Measurements from ENCODE around the gene NPTN. TPM values are rescaled to one million over a fixed set of nuclear protein-coding genes. Genes with fewer than 3 reads are reported as not detected.
"Not testable (repeated sequence)": the region's sequence is repeated elsewhere in the genome, so short reads cannot be mapped to it uniquely, and the experiment has no call there.

Gene NPTN
- total RNA-seq, 1 donor from 2014 or later: 256 TPM

DNA sequence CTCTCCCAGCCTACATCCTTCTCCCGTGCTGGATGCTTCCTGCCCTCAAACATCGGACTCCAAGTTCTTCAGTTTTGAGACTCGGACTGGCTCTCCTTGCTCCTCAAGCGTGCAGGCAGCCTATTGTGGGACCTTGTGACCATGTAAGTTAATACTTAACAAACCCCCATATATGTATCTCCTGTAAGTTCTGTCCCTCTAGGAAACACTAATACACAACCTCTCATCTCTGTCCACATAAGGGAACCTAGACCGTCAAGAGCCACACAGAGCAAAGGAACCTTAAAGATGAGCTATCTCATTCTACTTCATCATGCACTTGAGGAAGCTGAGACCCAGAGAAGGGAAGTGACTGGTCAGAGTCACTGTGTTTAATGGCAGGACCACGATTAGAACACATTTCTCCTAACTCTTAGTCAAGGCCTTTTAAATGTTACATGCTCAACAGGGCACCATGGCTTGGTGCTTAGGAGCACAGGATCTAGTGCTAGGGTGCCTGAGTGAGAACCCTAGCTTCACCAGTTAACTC lies 50.3 kb downstream of the NPTN start:
- H3K27ac Mint-ChIP-seq (ENCODE audit: unreplicated experiment): no peak overlapping the region
- H3K4me3 Mint-ChIP-seq (ENCODE audit: unreplicated experiment): no peak overlapping the region
- H3K27me3 Mint-ChIP-seq (ENCODE audit: low read depth): no peaks in the 10 kb centered on the region

DNA sequence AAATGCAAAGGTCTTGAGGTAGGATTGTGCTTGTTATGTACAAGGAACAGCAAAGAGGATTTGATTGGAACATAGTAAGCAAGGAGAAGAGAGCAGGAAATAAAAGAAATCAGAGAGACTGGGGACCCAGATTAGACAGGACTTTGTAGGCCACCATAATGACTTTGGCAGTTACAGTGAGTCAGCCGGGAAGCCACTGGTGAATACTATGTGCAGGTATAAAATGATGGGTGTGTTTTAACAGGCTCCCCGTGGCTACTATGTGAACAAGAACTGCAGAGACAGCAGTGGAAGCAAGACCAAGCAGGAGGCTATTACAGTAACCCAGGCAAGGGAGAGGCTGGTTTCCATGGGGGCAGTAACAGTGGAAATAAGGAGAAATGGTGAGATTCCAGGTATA lies 55.2 kb downstream of the NPTN start:
- H3K9me3 Mint-ChIP-seq (ENCODE audit: low read depth): no peaks in the 10 kb centered on the region
- H3K4me3 Mint-ChIP-seq (ENCODE audit: unreplicated experiment): no peak overlapping the region
- TF ChIP-seq, protein P1, sequence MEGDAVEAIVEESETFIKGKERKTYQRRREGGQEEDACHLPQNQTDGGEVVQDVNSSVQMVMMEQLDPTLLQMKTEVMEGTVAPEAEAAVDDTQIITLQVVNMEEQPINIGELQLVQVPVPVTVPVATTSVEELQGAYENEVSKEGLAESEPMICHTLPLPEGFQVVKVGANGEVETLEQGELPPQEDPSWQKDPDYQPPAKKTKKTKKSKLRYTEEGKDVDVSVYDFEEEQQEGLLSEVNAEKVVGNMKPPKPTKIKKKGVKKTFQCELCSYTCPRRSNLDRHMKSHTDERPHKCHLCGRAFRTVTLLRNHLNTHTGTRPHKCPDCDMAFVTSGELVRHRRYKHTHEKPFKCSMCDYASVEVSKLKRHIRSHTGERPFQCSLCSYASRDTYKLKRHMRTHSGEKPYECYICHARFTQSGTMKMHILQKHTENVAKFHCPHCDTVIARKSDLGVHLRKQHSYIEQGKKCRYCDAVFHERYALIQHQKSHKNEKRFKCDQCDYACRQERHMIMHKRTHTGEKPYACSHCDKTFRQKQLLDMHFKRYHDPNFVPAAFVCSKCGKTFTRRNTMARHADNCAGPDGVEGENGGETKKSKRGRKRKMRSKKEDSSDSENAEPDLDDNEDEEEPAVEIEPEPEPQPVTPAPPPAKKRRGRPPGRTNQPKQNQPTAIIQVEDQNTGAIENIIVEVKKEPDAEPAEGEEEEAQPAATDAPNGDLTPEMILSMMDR (IDR thresholded peaks at IDR 0.05): no peak
- H3K4me1 Mint-ChIP-seq (ENCODE audit: low read depth): peaks cover 5% of the 10 kb centered on the region
- no peak for DNase-seq (ENCODE audit: low spot score)
- peaks cover 33% of the 10 kb centered on the region for H3K36me3 Mint-ChIP-seq (ENCODE audit: low read depth)
- H3K27ac Mint-ChIP-seq (ENCODE audit: unreplicated experiment): no peak overlapping the region
- H3K27me3 Mint-ChIP-seq (ENCODE audit: low read depth): no peaks in the 10 kb centered on the region

More for the DNA sequence above, 50.3 kb downstream of the NPTN start:
- H3K9me3 Mint-ChIP-seq (ENCODE audit: low read depth): no peaks in the 10 kb centered on the region
- peaks cover 39% of the 10 kb centered on the region for H3K36me3 Mint-ChIP-seq (ENCODE audit: low read depth)
- DNase-seq (ENCODE audit: low spot score): no peak
- peaks cover 30% of the 10 kb centered on the region for H3K4me1 Mint-ChIP-seq (ENCODE audit: low read depth)
- TF ChIP-seq, protein P1 (IDR thresholded peaks at IDR 0.05): no peak

DNA sequence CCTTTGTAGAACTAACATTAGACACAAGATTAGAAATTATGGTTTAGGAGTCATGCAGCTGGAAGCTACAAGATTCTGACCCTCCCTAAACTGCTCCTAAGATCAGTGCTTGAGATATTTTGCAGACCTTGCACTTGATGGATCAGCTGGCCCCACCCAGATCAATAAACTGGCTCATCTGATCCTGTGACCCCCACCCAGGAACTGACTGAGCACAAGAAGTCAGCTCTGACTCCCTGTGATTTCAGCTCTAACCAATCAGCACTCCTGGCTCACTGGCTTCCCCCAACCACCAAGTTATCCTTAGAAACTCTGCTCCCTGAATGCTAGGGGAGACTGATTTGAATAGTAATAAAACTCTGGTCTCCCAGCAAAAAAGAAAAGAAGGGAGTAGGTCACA lies 55.6 kb downstream of the NPTN start:
- H3K9me3 Mint-ChIP-seq (ENCODE audit: low read depth); H3K4me3 Mint-ChIP-seq (ENCODE audit: unreplicated experiment); H3K4me1 Mint-ChIP-seq (ENCODE audit: low read depth); H3K27ac Mint-ChIP-seq (ENCODE audit: unreplicated experiment); H3K27me3 Mint-ChIP-seq (ENCODE audit: low read depth); DNase-seq (ENCODE audit: low spot score): not testable (repeated sequence)
- peaks cover 34% of the 10 kb centered on the region for H3K36me3 Mint-ChIP-seq (ENCODE audit: low read depth)

DNA sequence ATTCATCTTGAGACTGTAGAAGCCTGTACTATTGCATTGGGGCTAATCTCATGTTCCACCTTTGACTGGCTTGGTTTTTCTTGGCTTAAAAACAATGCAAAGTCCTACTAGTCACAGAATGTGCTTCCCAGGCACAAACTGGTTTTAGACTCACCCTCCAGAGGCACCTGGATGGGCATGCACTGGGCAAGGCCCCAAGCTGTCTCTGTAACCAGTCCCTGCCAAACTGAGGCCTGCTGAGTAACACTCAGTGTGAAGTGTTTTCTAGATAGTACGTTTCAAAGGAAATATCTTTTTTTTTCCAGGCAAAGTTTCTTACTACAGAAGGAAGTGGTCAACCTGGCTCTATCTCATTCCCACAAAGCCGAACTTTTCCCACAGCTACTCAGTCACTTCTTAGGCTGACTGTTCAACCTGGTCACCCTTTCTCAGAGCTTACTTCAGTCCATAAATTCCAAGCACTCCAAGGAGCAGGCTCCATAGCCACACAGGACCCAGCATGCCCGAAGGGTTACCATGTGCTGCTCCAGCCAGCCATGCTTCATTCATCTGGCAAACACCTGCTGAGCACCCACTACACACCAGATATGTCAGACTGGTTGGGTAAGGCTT lies 57.4 kb downstream of the NPTN start:
- no peak for DNase-seq (ENCODE audit: low spot score)
- no peaks in the 10 kb centered on the region for H3K27me3 Mint-ChIP-seq (ENCODE audit: low read depth)
- H3K27ac Mint-ChIP-seq (ENCODE audit: unreplicated experiment): peak overlapping the region; percentile 27
- peaks cover 5% of the 10 kb centered on the region for H3K4me1 Mint-ChIP-seq (ENCODE audit: low read depth)
- no peaks in the 10 kb centered on the region for H3K9me3 Mint-ChIP-seq (ENCODE audit: low read depth)
- TF ChIP-seq, protein P1 (IDR thresholded peaks at IDR 0.05): no peak
- peaks cover 34% of the 10 kb centered on the region for H3K36me3 Mint-ChIP-seq (ENCODE audit: low read depth)
- no peak overlapping the region for H3K4me3 Mint-ChIP-seq (ENCODE audit: unreplicated experiment)

DNA sequence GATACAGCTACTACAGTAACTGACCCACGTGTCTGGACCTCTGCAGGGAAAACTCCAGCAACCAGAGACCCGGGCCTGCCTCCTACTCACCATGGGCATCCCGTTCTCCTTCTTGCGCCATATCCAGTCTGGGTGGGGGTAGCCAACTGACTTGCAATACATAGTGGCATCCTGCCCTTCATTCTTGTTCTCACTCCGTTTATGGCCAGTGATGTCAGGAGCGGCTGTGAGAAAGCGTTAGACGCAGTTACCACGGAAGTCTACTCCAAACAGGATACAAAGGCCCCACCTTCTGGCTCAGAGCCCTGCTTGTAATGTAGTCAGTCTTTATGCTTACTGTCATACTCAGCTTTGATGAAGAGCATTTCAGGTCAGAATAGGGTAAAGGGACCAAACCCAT lies 59.6 kb downstream of the NPTN start:
- Mint-ChIP-seq H3K4me1 (ENCODE audit: low read depth) (peaks cover 5% of the 10 kb centered on the region), H3K36me3 (ENCODE audit: low read depth) (peaks cover 43% of the 10 kb centered on the region), H3K27ac (ENCODE audit: unreplicated experiment) (peak overlapping the region; percentile 19), H3K27me3 (ENCODE audit: low read depth) (no peaks in the 10 kb centered on the region), H3K9me3 (ENCODE audit: low read depth) (no peaks in the 10 kb centered on the region), H3K4me3 (ENCODE audit: unreplicated experiment) (no peak overlapping the region)
- TF ChIP-seq, protein P1 (IDR thresholded peaks at IDR 0.05): no peak
- no peak for DNase-seq (ENCODE audit: low spot score)

DNA sequence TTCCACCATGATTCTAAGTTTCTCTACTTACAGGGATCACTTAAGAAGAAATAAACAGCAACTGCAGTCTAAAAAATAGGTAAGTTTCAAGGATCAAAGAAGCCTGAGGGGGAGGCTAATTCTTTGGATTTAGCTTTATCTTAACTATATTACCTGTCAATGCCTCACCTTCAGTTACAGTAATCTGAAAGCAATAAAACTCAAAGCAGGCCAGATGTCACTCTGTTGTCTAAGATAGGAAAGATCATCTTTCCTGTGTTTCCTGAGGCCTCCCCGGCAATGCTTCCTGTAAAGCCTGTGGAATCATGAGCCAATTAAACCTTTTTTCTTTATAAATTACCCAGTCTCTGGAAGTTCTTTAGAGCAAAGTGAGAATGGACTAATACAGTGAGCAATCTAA lies 60.2 kb downstream of the NPTN start:
- TF ChIP-seq, protein P1 (IDR thresholded peaks at IDR 0.05): no peak
- no peaks in the 10 kb centered on the region for H3K27me3 Mint-ChIP-seq (ENCODE audit: low read depth)
- H3K4me1 Mint-ChIP-seq (ENCODE audit: low read depth): peaks cover 5% of the 10 kb centered on the region
- DNase-seq (ENCODE audit: low spot score): no peak
- H3K4me3 Mint-ChIP-seq (ENCODE audit: unreplicated experiment): no peak overlapping the region
- peaks cover 44% of the 10 kb centered on the region for H3K36me3 Mint-ChIP-seq (ENCODE audit: low read depth)
- no peak overlapping the region for H3K27ac Mint-ChIP-seq (ENCODE audit: unreplicated experiment)
- H3K9me3 Mint-ChIP-seq (ENCODE audit: low read depth): no peaks in the 10 kb centered on the region

All from chondrocyte (in vitro differentiated cells).